ENCODE measurements around the gene TRPM3.

- TF ChIP-seq, protein P1, sequence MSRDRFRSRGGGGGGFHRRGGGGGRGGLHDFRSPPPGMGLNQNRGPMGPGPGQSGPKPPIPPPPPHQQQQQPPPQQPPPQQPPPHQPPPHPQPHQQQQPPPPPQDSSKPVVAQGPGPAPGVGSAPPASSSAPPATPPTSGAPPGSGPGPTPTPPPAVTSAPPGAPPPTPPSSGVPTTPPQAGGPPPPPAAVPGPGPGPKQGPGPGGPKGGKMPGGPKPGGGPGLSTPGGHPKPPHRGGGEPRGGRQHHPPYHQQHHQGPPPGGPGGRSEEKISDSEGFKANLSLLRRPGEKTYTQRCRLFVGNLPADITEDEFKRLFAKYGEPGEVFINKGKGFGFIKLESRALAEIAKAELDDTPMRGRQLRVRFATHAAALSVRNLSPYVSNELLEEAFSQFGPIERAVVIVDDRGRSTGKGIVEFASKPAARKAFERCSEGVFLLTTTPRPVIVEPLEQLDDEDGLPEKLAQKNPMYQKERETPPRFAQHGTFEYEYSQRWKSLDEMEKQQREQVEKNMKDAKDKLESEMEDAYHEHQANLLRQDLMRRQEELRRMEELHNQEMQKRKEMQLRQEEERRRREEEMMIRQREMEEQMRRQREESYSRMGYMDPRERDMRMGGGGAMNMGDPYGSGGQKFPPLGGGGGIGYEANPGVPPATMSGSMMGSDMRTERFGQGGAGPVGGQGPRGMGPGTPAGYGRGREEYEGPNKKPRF (IDR thresholded peaks at IDR 0.05; ENCODE audit: low read depth, low read length), result no peak
- no peak for TF ChIP-seq HMGN3 (IDR thresholded peaks at IDR 0.05; ENCODE audit: borderline replicate concordance, extremely low read depth, insufficient read length, low read depth, low read length)
Measured at GRCh38 chr9:70816891-70817290, 304.5 kb downstream of the TRPM3 start.

Data from K562 (cell line).